Naive thymus-derived CD4-positive, alpha-beta T cell (primary cell): ENCODE data around the gene LIN54. TPM values are rescaled to one million over a fixed set of nuclear protein-coding genes. Genes with fewer than 3 reads are reported as not detected.

ENCODE experiments used
- ATAC-seq: fragments of 150-1000 bp; cut with Tn5 transposase; 2 replicates; pipeline ENCODE4 v1.10.0; 2021; ENCODE audit warnings: mild to moderate bottlenecking, moderate library complexity
- CTCF ChIA-PET: fragments of 350-600 bp; sonication (Branson Sonifier 250); formaldehyde crosslinking; loops from one replicate; lab custom pipeline; 2021; ENCODE audit warnings: antibody characterized with exemption; lab: Charles Lee
- POLR2A ChIA-PET: fragments of 350-600 bp; sonication (Branson Sonifier 250); formaldehyde crosslinking; loops from one replicate; lab custom pipeline; 2021; ENCODE audit warnings: antibody characterized with exemption, inconsistent platforms; lab: Charles Lee
- DNase-seq, 9 donors: peaks; one replicate each; pipeline versions ENCODE4 v3.0.0 to v3.0.0-alpha.2; 2020 to 2022; ENCODE audit warnings: mixed read lengths in 1 of 9
- H3K27ac ChIP-seq: one replicate; pipeline ENCODE4 v1.7.0; 2013; ENCODE audit warnings: mild to moderate bottlenecking, low read depth, low read length, moderate library complexity
- H3K27me3 ChIP-seq, 2 donors: one replicate each; pipeline ENCODE4 v1.7.0; 2013; ENCODE audit warnings: low read length in 2 of 2, mild to moderate bottlenecking in 2 of 2, moderate library complexity in 2 of 2; ENCODE audit not compliant: control insufficient read depth in 2 of 2, insufficient read depth in 2 of 2
- H3K36me3 ChIP-seq, 3 experiments: 1 replicate in 2 of 3; 2 replicates in 1 of 3; pipeline ENCODE4 v1.7.0; 2013; ENCODE audit warnings: low read length in 3 of 3, mild to moderate bottlenecking in 3 of 3, moderate library complexity in 1 of 3; ENCODE audit not compliant: insufficient read depth in 3 of 3, control insufficient read depth in 2 of 3
- H3K4me1 ChIP-seq, 2 donors: one replicate each; pipeline ENCODE4 v1.7.0; 2013; ENCODE audit warnings: low read length in 2 of 2, mild to moderate bottlenecking in 2 of 2, moderate library complexity in 1 of 2; ENCODE audit not compliant: control insufficient read depth in 2 of 2, insufficient read depth in 2 of 2
- H3K4me3 ChIP-seq: 2 replicates; pipeline ENCODE4 v1.7.0; 2013; ENCODE audit warnings: mild to moderate bottlenecking, low read length
- H3K9me3 ChIP-seq, 3 experiments: 1 replicate in 2 of 3; 2 replicates in 1 of 3; pipeline ENCODE4 v1.7.0; 2013; ENCODE audit warnings: low read length in 3 of 3; ENCODE audit not compliant: control insufficient read depth in 2 of 3
- H3K27ac Mint-ChIP-seq, 9 donors: one replicate each; pipeline ENCODE4 v1.8.0; 2020 to 2022; ENCODE audit warnings: mixed read lengths in 9 of 9, mild to moderate bottlenecking in 8 of 9, moderate library complexity in 5 of 9, inconsistent platforms in 2 of 9
- H3K27me3 Mint-ChIP-seq, 5 donors: one replicate each; pipeline ENCODE4 v1.8.0; 2021 to 2022; ENCODE audit warnings: mixed read lengths in 5 of 5, mild to moderate bottlenecking in 1 of 5
- H3K36me3 Mint-ChIP-seq, 5 donors: one replicate each; pipeline ENCODE4 v1.8.0; 2020 to 2022; ENCODE audit warnings: mixed read lengths in 5 of 5, mild to moderate bottlenecking in 3 of 5, inconsistent platforms in 1 of 5
- H3K4me1 Mint-ChIP-seq, 7 donors: one replicate each; pipeline ENCODE4 v1.8.0; 2020 to 2022; ENCODE audit warnings: mixed read lengths in 7 of 7, mild to moderate bottlenecking in 3 of 7, inconsistent platforms in 1 of 7
- H3K4me3 Mint-ChIP-seq, 10 donors: one replicate each; pipeline ENCODE4 v1.8.0; 2020 to 2022; ENCODE audit warnings: mild to moderate bottlenecking in 10 of 10, mixed read lengths in 10 of 10, moderate library complexity in 6 of 10, inconsistent platforms in 2 of 10
- H3K9me3 Mint-ChIP-seq, 11 donors: one replicate each; pipeline ENCODE4 v1.8.0; 2020 to 2022; ENCODE audit warnings: mixed read lengths in 11 of 11, mild to moderate bottlenecking in 4 of 11, inconsistent platforms in 1 of 11, moderate library complexity in 1 of 11
- intact Hi-C, 2 donors: fragments of 100-400 bp; cut with micrococcal nuclease; formaldehyde crosslinking; loops; one replicate each; pipeline ENCODE4 v1.15.1; 2023
- polyA plus RNA-seq, 2 donors: library from polyadenylated mRNA; unstranded; fragments of 300-500 nt; fragmentation: Illumina TruSeq; gene quantifications; one replicate each; pipeline ENCODE4 v1.2.3, GENCODE V29; 2021
- total RNA-seq, 6 experiments: library from RNA in 5 of 6; stranded (reverse) in 5 of 6; gene quantifications; 1 replicate in 5 of 6; 2 replicates in 1 of 6; pipeline ENCODE4 v1.2.3 and lab custom pipeline; 2021 to 2026

Gene LIN54
- total and polyA plus RNA-seq, 7 experiments from 2014 or later: 11.0 to 30.7 (median 16.6) TPM

DNA sequence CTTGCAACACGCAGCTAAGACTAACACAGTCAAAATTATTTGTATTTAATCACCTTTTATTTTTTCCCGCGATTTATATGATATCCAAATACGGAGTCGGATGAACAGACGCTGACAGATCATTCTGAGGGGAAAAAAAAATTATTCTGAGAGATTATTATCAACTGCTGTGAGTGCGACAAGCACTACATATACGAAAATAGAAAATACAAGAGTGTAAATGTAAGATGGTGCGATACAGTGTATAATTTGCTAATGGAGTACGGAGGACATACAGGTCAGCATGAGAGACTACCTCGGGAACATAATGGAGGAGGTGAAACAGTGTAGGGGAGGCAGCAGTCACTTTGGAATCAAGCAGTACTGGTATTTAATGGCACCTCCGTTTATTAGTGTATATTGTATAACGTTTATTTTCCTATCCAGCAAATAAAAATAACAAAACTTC lies 2.8 kb upstream of the LIN54 start:
- no peaks in the 10 kb centered on the region for H3K36me3 Mint-ChIP-seq
- no peaks in the 10 kb centered on the region for H3K9me3 ChIP-seq
- H3K4me1 Mint-ChIP-seq: peaks cover 29 to 48% (median 40%) of the 10 kb centered on the region in 7 donors
- H3K27ac Mint-ChIP-seq: peak overlapping the region; percentile 84 to 98 (median 93)
- H3K4me3 ChIP-seq: peak overlapping the region; percentile 69
- no peaks in the 10 kb centered on the region for H3K27me3 Mint-ChIP-seq
- ChIA-PET POLR2A (interaction anchor here (0.8 to 4.6 kb wide), 7 partner anchors 18 to 584 kb away, joined by 3 to 59 read pairs (median 7); partner anchors contain the start of genes COPS4, HNRNPDL and THAP9), CTCF (interaction anchor here (1.1 to 1.7 kb wide), 2 partner anchors 22 to 26 kb away, joined by 3 to 6 read pairs; partner anchors contain the start of gene COPS4)
- DNase-seq: no peak
- peak overlapping the region; percentile 73 for H3K27ac ChIP-seq
- no peaks in the 10 kb centered on the region for H3K27me3 ChIP-seq
- intact Hi-C loops: loop anchor here (1.0 to 10.0 kb wide), 13 partner anchors 21 to 1519 kb away; partner anchors contain the start of genes COQ2 (in 2 of the 2), ABRAXAS1 (in 1 of the 2), ENOPH1 (in 1 of the 2) and HNRNPDL (in 1 of the 2)
- peaks cover 15 to 20% of the 10 kb centered on the region in 2 donors for H3K4me1 ChIP-seq
- no peak for ATAC-seq
- no peaks in the 10 kb centered on the region for H3K36me3 ChIP-seq
- H3K4me3 Mint-ChIP-seq: peak overlapping the region; percentile 89 to 98 (median 94)
- H3K9me3 Mint-ChIP-seq: no peaks in the 10 kb centered on the region

DNA sequence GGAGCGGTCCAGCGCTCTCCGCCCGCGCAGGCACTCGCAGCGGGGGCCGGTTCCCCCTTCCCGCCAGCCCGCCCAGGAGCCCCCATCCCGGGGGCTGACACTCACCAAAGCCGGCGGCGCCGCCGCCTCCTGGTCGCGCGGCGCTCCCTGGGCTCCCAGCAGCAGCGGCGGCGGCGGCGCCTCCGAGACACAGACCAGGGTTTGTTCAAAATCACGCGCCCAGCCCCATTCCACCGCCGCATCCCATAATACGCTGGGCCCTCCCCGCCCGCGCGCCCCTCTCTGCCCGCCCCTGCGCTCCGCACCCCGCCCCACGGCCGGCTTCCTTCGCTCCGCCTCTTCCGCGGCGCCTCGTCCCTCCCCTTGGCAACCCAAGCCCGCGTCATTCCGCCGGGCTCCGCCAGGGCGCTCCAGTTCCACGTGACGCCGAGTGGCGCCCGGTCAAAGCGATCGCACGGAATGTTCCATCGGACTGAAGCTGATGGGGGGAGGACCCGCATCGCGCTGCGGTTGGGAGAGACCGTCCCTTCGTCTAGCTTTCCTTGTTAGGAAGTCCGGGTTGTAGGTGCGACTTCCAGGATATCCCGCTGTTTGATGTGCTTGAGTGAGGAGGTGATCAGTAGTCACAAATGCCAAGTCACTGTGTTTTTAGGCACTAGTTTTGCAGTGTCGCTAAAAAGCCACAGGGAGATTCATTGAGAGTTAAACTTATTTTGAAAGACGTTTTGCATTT lies 2.2 kb upstream of the LIN54 start:
- peaks cover 32 to 54% (median 46%) of the 10 kb centered on the region in 7 donors for H3K4me1 Mint-ChIP-seq
- no peaks in the 10 kb centered on the region for H3K36me3 Mint-ChIP-seq
- no peaks in the 10 kb centered on the region for H3K36me3 ChIP-seq
- H3K4me3 Mint-ChIP-seq: peak overlapping the region; percentile 89 to 98 (median 94)
- no peaks in the 10 kb centered on the region for H3K27me3 ChIP-seq
- peaks cover 15 to 22% of the 10 kb centered on the region in 2 donors for H3K4me1 ChIP-seq
- ATAC-seq: peak; percentile 94
- DNase-seq: peak; percentile 93 to 99 (median 97)
- POLR2A ChIA-PET: interaction anchor here (0.8 to 4.6 kb wide), 9 partner anchors 18 to 583 kb away, joined by 3 to 59 read pairs (median 6); partner anchors contain the start of genes COPS4, HNRNPDL and THAP9
- peak overlapping the region; percentile 69 for H3K4me3 ChIP-seq
- peak overlapping the region; percentile 73 for H3K27ac ChIP-seq
- peak overlapping the region; percentile 84 to 98 (median 93) for H3K27ac Mint-ChIP-seq
- H3K9me3 Mint-ChIP-seq: no peaks in the 10 kb centered on the region
- H3K27me3 Mint-ChIP-seq: no peaks in the 10 kb centered on the region
- intact Hi-C loops: loop anchor here (1.0 to 10.0 kb wide), 15 partner anchors 21 to 1518 kb away; partner anchors contain the start of genes ABRAXAS1 (in 2 of the 2), COQ2 (in 2 of the 2), ENOPH1 (in 1 of the 2) and HELQ (in 1 of the 2)
- H3K9me3 ChIP-seq: no peaks in the 10 kb centered on the region
- CTCF ChIA-PET: interaction anchor here (1.0 to 1.7 kb wide), 3 partner anchors 22 to 115 kb away, joined by 3 to 6 read pairs (median 3); partner anchors contain the start of gene COPS4

DNA sequence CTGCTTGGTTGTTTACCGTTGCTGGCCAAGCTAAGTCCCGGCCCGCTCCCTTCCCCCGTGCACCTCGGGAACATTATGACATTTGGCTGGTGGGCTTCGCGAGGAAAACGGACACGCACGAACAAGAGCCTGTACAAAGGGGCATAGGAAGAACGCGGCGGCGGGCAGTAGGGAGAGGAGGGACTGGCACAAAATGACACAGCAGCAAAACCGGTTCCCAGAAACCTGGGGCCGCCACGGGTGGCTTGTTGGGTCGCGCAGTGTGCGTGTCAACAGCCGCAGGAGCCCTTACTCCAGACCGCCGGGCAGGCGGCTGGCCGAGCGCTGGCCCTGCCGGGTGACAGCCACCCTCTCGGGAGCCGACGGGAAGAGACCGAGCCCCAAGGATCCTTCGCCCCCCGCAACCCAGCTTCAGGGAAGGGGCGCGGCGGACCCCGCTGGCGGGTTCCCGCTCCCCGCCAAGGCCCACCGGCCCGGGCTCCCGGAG lies 1.6 kb upstream of the LIN54 start:
- ATAC-seq (no peak), DNase-seq (peak in 5 of 9 donors; percentile 15 to 21 (median 19))
- Mint-ChIP-seq H3K27ac (peak overlapping the region; percentile 79 to 99 (median 95)), H3K36me3 (no peaks in the 10 kb centered on the region), H3K4me1 (peaks cover 39 to 60% (median 52%) of the 10 kb centered on the region in 7 donors), H3K27me3 (no peaks in the 10 kb centered on the region), H3K4me3 (peak overlapping the region; percentile 89 to 99 (median 96)), H3K9me3 (no peaks in the 10 kb centered on the region)
- ChIA-PET CTCF (interaction anchor here (0.6 to 1.7 kb wide), 6 partner anchors 23 to 160 kb away, joined by 3 to 6 read pairs (median 3); partner anchors contain the start of genes COPS4 and THAP9), POLR2A (interaction anchor here (0.7 to 4.6 kb wide), 11 partner anchors 19 to 580 kb away, joined by 3 to 59 read pairs (median 6); partner anchors contain the start of genes COPS4, HELQ and THAP9)
- Histone ChIP-seq H3K4me1 (peaks cover 15 to 28% of the 10 kb centered on the region in 2 donors), H3K4me3 (peak overlapping the region; percentile 68), H3K9me3 (no peaks in the 10 kb centered on the region), H3K36me3 (no peaks in the 10 kb centered on the region), H3K27ac (peak overlapping the region; percentile 62), H3K27me3 (no peaks in the 10 kb centered on the region)
- intact Hi-C loops: loop anchor here (1.0 to 10.0 kb wide), 8 partner anchors 63 to 1517 kb away; partner anchors contain the start of genes ABRAXAS1 (in 1 of the 2), HELQ (in 1 of the 2) and PLAC8 (in 1 of the 2)

DNA sequence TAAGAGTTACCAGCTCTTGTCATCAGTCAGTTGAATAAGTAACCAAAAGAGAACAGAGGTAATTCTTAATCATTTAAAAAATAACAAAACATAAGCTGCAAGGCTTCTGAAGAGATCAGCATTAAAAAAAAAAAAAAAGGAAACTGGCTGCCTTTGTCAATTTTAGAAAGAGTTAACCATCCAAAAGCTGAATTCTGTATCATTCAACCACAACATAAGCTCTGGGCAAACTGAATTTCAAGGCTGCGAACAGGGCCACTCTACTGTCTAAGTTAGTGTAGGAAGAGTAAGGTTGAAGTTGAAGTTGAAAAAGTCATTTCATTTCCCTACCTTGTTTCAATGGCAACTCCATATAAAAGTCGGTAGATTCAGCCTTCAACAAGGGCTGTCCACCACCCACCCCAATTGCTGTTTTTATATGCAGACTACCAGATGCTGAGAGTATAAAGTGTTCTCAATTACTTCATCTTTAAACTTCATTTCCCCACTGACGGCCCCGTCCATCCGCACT lies 1.1 kb upstream of the LIN54 start:
- Mint-ChIP-seq H3K4me3 (peak overlapping the region; percentile 89 to 99 (median 96)), H3K4me1 (peaks cover 40 to 61% (median 52%) of the 10 kb centered on the region in 7 donors), H3K9me3 (no peaks in the 10 kb centered on the region), H3K36me3 (no peaks in the 10 kb centered on the region), H3K27me3 (no peaks in the 10 kb centered on the region), H3K27ac (peak overlapping the region; percentile 79 to 99 (median 95))
- intact Hi-C loops: loop anchor here (1.0 to 10.0 kb wide), 10 partner anchors 15 to 1571 kb away; partner anchors contain the start of genes ABRAXAS1 (in 1 of the 2), CDS1 (in 1 of the 2), HELQ (in 1 of the 2) and PLAC8 (in 1 of the 2)
- POLR2A ChIA-PET: interaction anchor here (0.7 to 4.6 kb wide), 14 partner anchors 19 to 582 kb away, joined by 3 to 59 read pairs (median 4); partner anchors contain the start of genes COPS4, HELQ and THAP9
- Histone ChIP-seq H3K27ac (peak overlapping the region; percentile 62), H3K36me3 (no peaks in the 10 kb centered on the region), H3K9me3 (no peaks in the 10 kb centered on the region), H3K4me3 (peak overlapping the region; percentile 68), H3K4me1 (peaks cover 15 to 30% of the 10 kb centered on the region in 2 donors), H3K27me3 (no peaks in the 10 kb centered on the region)
- CTCF ChIA-PET: interaction anchor here (0.6 to 1.6 kb wide), 6 partner anchors 23 to 241 kb away, joined by 3 to 11 read pairs (median 4); partner anchors contain the start of genes COPS4 and THAP9
- ATAC-seq (no peak), DNase-seq (peak in 3 of 9 donors; percentile 7 to 16 (median 14))

DNA sequence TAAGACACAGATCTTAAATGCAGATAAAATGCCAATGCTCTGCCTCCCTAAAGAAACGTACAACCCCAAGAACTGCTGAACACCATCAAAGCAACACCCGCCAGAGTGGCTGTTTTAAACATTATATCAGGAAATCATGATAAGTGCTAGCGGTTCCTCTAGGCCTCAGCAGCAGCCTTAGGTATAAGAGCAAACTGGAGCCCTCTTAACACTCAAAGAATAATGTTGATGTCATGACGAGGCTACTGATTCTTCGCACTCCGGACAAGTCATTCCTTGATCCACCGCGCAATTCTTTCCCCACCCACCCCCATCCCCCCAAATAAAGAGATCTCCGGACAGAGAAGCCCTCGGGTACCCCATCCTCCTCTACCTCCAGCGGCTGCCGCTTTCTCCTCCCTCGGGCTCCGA lies 507 bp downstream of the LIN54 start:
- H3K4me1 ChIP-seq: peaks cover 15 to 30% of the 10 kb centered on the region in 2 donors
- H3K36me3 Mint-ChIP-seq: peaks cover 0 to 3% (median 0%) of the 10 kb centered on the region in 5 donors
- DNase-seq: peak in 6 of 9 donors; percentile 11 to 40 (median 28)
- peak overlapping the region; percentile 80 for H3K27ac ChIP-seq
- ChIA-PET CTCF (interaction anchor here (1.6 kb wide), 1 partner anchor 25 kb away, joined by 11 read pairs; the partner anchor contains the start of gene COPS4), POLR2A (interaction anchor here (3.7 to 4.6 kb wide), 2 partner anchors 25 to 110 kb away, joined by 33 to 59 read pairs; partner anchors contain the start of genes COPS4 and THAP9)
- H3K4me3 ChIP-seq: peak overlapping the region; percentile 87
- intact Hi-C loops: loop anchor here (1.0 to 10.0 kb wide), 13 partner anchors 13 to 1573 kb away; partner anchors contain the start of genes SEC31A (in 2 of the 2), THAP9 (in 2 of the 2), CDS1 (in 1 of the 2) and HELQ (in 1 of the 2)
- H3K27me3 Mint-ChIP-seq: no peaks in the 10 kb centered on the region
- H3K4me3 Mint-ChIP-seq: peak overlapping the region; percentile 89 to 99 (median 96)
- H3K9me3 Mint-ChIP-seq: no peaks in the 10 kb centered on the region
- peaks cover 40 to 69% (median 63%) of the 10 kb centered on the region in 7 donors for H3K4me1 Mint-ChIP-seq
- peak overlapping the region; percentile 93 to 99 (median 98) for H3K27ac Mint-ChIP-seq
- H3K9me3 ChIP-seq: no peaks in the 10 kb centered on the region
- H3K36me3 ChIP-seq: no peaks in the 10 kb centered on the region
- no peaks in the 10 kb centered on the region for H3K27me3 ChIP-seq
- peak; percentile 0 for ATAC-seq
